Superior temporal gyrus (tissue), 1 donor: ENCODE measurements around the gene NOD1.

ENCODE experiments used
- DNase-seq: peaks from one replicate; pipeline ENCODE4 v3.0.0-alpha.2; 2016; ENCODE audit errors: extremely low spot score

NOD1 gene

DNA sequence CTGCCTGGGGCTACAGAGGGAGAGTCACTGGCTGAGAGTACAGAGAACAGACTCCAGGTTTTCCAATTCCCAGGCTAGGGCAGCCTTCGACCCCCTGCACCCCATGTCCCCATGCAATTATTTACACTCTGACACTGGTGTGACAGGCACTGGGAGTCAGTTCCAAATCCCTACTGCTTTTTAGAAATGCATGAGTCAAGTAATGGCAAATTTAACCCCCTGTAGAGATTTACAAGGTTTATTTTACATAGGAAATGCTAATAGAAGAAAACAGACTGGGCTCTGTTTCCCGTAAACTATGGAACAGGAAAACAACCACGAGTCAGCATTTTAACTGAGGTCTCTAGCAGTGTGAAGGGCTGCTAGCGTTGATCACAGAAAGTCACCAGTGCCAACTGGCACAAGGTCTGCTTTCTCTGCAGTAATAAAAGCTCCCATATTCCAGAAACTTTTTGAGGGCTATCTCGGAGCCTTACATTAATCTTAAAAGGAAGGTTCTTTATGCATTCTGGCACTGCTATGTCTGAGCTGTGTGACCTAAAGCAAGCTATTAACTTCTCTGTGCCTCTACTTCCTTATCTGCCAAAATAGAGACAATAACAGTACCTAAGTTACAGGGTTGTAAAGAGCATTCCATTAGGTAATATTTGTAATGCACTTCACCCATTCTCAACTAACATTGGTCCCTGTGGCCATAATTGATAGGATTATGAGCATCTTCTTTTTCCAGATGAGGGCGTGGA, 28.2 kb downstream of the NOD1 start:
- no peak for DNase-seq

DNA sequence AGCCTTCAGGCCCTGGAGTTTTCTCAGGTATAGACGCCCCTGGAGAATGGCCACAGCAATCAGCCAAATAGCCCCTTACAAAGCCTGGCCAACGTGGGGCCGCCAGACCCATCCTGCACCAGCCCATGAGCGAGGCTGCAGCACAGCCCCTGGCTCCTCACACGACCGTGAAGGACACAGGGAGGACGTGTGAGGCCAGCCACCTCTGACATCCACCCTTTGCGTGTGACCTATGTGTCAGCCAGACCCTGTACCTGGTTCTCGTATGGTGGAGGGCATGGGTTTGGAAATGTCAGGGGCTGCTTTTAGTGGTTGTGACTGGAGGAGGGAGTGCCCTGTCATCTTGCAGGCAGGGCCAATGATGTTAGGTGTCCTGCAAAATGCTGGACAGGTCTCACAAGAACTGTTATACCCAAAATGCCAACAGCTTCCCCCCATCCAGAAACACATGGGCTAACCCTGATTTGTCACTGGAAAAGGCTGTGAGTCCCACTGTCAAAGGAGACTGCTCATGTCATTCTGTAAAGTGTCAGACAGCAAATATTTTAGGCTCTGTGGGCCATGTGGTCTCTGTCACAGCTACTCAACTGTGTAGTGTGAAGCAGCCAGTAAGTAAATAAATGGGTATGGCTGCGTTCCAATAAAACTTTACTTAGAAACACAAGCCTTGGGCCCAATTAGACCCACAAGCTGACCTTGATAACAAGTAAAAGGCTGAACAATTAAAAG, 30.0 kb downstream of the NOD1 start:
- no peak for DNase-seq

DNA sequence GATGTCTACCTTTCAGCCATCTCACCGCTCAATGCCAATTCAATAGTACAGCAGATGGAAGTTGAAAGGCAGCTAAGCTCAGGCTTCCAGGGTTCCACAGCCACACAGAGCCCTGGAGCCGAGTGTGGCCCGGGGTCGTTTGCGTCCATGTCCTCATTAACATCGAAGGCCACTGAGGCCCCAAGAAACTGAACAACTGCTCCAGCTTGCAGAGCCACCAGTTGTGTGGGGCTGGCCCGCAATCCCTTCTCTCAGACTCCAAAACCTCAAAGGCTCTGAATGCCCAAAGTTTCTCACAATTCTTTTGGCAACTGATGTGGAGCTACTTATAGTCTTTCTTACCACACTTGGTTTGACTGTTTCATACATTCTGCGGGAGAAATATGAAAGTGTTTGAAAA, 31.1 kb downstream of the NOD1 start:
- no peak for DNase-seq

DNA sequence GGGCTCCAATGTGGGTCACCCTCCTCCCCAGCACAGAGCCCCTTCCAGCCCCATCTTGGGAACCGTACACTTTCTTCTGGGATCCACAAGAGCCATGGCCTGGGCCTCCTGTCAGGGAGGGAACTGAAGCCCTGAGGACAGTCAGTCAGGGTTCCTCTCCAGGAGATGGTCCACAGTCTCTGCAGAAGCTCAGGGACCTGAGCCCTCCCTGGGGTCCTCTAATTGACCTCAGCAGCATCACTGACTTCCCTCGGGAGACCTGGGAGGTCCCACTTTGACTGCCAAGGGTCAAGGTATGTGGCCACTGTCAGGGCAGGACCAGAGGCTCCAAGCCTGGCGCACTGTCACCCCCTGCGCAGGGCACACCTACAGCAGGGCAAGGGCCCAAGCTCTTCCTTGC, 32.3 kb downstream of the NOD1 start:
- no peak for DNase-seq

DNA sequence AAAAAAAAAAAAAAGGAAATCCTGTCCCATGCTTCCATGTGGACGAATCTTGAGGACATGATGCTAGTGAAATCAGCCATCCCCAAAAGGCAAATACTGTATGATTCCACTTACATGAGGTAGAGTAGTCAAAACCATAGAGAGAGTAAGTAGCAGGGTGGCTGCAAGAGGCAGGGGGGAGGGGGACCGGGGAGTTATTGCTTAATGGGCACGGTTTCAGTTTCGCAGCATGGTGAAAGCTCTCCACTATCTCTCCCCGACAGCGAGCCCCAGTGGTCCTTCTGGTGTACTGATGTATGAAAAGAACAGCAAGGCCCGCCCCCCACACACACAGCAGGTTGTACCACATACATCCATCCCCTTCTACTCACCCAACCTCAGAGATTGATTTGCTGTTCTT, 32.8 kb downstream of the NOD1 start:
- DNase-seq: no peak

DNA sequence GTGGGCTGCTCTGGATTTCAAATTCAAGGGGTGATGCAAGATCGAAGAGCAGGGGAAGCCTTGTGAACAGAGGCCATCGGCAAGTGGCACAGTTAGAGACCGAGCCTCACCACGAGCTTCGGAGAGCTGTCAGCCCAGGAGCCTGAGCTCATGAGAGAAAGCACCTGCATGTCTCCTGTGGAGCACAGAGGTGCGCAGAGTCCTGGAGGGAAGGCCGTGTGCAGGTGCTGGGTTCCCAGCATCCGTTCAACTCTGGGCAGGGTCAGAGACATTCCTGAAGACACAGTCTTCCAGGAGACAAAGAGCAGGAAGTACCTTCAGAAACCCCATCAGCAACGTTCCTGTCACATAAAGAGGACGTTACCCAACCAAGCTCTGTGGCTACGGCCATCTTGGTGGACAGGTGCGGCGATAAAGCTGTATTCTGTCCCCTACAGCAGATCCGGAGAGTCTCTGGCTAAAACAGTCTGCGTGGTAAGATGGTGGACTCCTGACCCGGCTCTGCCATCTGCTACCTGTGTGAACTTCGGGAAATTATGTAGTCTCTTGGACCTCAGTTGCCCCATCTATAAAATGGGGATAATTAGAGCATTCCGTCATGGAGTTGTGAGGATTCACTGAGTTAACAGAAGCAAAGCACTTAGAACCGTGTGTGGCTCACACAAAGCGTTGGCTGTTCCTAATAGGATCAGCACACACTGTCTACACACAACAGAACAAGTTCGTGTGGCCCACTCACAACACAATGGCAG, 40.6 kb downstream of the NOD1 start:
- DNase-seq: no peak

DNA sequence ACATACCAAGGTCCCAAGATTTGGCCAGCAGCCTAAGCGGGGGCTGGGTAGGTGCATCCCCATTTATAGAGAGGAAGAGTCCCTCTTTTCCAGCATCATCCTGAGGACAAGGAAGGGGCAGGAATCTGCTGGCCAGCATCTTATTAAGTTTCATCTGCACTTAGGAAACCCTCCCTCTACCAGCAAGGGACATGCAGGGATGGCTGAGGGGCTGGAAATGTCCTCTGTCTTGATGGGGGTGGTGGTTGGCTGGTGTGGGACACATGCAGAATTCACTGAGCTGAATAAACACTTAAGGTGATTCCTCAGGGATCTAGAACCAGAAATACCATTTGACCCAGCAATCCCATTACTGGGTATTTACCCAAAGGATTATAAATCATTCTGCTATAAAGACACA, 42.1 kb downstream of the NOD1 start:
- DNase-seq: no peak

DNA sequence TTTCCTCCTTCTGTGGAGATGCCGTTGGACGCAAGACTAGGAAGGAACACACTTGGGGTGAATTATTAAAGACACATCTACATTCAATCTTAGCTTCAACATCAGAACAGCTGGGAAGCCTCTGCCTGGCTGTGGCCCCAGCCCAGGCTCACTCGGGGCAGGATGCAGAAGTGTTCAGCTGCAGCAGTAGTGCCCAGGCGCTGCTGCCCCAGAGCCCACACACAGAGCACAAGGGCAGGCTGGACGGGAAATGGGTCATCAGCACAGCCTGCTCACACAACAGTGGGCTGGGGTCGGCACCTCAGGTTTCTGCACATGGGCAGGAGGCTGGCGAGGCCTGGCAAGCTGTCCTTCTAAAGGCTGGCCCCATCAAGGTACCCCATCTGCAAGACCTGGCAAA, 42.5 kb downstream of the NOD1 start:
- no peak for DNase-seq

DNA sequence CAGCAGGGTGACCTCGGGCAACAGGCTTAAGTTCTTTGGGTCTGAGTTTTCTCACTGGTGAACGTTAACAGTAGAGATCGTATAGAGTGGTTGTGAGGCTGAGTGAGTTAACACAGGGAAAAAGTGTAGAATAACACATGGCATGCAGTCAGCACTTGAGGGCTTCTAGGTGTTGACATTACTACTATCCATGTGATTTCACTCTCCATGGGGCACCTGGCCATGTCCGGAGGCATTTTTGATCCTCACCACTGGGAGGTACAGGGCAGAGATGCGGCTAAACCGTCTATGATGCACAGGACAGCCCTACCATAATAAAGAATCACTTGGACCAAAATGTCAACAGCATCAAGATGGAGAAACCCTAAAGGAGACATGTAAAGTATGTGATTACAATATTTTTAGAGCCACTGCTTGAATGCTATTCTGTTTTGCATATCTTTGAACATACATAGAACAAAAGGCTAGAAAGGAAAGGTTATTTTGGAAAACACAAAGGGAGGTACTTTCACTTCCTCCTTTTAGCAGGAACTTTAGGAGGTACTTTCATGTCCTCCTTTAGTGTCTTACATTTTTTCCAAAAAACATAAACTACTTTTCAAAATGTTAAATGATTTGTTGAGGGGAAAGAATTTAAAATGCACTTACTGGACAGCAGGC, 44.3 kb downstream of the NOD1 start:
- no peak for DNase-seq

DNA sequence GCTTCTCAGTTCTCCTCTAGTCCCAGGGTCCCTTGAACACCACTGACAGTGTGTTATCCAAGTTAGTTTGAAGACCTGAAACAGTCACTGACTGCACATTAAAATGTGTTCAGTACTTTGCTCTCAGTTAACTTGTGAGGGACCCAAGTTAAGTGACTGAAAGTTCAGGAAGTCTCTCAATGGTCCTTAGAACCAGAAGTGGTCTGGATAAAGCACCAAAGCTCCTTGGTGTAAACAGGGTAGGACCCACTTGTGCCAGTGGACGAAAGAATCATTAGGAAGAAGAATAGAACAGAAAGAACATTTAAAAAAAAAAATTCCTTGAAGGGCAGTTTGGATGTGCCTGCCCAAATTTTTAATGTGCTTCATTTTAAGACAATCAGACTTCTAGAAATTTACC, 45.1 kb downstream of the NOD1 start:
- DNase-seq: no peak

DNA sequence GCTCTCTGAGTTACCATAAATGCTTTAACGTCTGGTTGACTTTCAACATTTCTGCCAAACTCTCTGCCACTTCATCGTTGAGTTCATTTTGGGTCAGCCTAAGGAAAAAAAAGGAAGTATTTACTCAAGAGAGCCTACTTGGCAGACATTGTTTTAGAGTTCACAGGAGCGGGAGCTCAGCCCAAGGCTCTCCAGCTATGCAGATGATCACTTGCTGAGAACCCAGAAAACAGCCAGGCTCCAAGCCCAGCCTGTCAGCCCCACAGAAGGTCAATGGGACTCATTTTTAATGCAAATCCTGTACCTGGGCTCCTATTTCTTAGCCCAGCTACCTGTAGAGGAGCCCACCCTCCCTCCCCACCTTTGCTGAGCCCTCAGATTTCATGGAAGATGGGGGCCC, 45.5 kb downstream of the NOD1 start:
- DNase-seq: peak; percentile 42

DNA sequence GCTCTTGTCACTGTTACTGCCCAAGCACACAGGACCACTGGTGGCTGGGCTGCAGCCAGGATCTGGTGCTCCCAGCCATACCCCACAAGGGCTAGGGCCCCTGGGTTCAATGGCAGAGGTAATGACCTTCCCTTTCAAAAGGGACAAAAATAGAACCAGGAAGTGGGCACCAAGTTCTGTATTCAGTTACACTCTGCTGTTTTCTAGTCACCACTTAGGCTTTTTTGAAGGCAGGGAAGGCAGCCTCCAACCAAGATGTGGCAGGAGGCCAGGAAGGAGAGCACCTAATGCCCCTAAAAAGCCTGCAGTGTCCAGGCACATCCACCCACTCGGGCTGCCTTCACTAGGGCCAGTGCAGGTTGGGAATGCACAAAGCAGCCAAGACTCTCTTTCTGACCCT, 47.8 kb downstream of the NOD1 start:
- DNase-seq: no peak

DNA sequence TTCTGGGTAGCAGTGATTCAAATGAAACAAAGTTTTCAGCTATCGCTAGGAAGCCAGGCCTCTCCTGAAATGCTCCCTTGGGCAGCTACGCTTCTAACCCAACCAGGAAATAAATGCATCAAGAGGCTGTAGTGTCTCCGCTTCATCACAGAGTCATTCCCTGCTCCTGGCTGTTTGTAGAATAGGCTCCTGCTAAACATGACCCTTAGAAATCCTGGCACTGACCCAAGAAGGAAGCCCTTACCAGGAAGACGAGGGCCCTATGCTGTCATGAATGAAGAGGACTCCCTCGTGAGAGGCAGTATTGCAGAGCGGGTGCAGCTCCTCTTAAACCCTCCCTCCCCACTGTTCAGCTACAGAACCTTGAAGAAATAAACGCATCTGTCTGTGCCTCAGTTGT, 48.3 kb downstream of the NOD1 start:
- no peak for DNase-seq

DNA sequence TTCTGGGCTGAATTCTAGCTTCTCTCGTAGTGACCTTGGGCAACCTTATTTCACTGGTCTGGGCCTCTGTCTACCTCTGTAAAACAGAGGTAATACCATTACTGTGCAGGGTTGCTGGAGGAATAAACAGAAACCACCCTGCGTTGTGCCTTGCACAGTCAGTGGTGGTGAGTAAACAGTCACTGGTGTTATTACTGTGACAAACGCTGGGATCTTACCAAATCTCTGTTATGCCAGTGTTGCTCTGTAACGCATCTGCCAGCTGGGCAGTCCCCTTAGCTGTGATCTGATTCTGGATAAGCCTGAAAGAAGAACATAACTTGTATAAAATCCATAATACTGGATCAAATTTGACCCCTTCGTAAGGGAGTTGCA, 49.4 kb downstream of the NOD1 start:
- no peak for DNase-seq

DNA sequence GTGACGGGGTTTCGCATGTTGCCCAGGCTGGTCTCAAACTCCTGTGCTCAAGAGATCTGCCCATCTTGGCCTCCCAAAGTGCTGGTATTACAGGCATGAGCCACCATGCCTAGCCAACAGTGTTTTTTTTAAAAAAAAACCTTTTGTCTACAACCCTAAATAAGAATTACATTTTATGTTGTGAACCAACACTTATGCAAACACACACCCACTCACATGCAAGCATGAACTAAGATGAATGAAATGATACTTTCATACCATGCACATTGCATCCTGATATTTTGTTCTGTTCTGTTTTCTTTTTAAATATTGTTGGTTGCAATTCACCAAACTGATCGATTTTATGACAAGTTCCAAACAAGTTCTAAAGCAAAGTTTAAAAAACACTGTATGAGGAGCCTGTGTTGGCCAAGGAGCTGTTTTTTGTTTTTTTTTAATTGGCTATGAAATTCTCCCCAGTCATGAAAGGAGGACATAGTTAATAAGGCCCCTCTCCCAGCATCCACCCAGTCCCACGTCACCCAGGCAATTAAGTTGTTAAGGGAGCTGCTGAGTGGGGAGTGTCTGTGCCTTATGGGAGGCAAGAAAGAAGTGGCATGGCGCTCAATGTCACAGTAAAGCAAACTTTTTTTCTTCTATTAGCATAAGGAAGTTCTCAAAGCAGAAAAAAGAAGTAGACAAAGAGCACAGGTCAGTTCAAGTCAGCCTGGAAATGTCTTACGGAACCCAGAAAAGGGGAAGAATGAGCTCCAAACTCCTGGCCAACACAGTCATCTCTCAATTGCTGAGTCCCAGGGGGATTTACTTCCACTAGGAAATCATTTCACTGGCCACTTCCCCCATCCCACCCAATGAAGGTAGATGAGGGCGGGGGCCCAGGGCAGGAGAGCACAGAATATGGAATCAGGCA, 50.1 kb downstream of the NOD1 start:
- DNase-seq: no peak

DNA sequence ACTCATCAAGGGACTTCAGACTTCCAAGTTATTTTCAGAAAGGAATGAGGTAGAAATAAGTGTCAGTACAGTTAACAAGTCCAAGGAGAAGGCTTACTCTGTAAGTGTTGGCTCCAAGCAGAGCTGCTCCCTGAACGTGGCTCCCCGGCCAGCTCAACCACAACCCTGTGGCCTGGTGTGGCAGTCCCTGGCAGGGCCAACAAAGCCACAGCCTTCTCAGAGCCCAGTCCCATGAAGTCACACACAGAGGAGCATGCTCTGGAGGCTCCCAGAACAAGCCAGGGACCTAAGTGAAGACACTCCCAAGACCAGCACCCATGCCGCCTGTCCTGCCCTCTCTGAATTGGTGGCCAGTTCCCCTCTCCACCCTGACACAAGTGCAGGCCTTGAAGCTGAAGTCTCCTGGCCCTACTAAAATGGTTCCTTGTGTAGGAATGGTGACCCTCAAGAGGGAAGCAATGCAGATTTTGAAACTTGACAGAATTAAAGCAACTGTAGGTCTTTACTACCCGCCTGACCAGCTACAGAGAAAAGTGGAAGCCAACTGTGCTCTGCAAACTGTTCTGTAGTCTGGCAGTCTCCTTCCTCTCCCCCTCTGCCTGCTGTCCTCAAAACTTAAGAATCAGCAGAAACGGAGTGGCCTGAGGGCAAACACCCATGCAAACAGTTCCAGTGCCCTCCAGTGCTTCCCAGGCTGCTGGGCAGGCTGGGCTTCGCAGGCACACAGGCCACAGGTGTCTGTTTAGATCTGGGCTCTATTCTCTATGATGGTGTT, 51.1 kb downstream of the NOD1 start:
- DNase-seq: no peak

DNA sequence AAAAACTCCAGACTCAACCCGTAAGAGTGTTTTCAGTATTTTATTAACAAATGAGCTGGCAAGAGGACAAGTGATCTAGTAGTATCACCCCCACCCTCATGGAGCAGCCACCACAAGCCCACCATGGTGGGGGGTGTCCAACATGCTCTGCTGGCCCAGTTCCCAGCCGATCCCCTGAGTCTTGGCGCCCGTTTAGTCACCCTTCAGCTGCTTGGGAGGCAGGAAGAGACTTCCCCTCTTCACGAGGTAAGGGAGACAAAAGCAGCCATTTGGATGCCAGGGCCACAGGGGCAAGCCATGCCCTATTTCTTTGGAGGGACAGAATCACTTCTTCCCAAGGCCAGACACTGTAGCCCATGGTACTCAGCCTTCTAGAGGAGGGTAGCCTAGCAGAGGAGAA, 54.1 kb downstream of the NOD1 start:
- DNase-seq: no peak

DNA sequence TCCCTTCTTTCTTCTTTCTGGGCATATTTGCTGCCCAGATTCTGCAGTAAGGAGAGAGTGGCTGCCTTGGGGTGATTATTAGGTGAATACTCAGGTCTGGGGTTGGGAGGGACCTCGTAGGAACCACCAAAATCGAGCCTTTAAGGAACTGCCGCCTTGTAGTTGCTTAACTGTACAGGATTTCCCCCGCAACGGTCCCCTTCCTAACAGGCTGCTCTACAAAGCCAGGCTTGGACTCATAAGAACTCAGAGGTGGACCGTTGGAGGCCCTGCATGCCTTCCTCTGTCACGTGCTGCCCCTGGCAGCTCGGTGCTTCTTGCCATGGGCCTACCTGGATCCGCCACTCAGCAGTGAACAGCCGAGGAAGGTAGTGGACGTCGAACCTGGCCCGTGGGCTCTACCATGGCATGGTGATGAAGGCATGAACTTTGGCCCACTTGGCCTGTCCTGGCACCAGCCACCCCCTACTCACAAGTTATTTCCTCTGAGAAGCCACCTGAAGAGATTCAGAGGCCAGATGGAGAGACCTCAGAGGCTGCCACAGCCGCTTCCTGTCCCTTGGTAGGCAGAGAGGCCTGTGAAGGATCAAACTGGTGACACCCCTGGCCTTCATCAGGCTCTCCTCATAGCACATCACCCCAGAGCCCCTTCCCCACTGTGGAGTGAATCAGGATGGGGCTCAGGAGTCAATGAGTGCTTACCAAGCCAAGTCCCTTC, 54.6 kb downstream of the NOD1 start:
- no peak for DNase-seq

DNA sequence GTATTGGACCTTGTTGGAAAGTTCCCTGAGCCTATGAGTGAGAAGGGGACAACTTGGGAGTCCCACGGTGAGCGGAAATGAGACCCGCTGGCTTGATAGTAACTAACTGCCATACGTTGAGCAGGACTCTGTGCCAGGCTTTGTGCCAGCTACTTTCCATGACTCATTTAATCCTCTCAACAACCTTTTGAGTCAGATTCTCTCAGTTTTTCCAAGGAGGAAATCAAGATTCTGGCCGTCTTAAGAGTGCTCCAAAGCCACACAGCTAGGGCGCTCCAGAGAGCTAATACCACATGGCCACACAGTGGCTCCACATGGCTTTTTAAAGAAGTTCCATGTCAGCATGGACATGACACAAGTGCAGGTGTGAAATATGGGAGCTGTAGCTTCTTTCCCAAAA, 55.7 kb downstream of the NOD1 start:
- no peak for DNase-seq

DNA sequence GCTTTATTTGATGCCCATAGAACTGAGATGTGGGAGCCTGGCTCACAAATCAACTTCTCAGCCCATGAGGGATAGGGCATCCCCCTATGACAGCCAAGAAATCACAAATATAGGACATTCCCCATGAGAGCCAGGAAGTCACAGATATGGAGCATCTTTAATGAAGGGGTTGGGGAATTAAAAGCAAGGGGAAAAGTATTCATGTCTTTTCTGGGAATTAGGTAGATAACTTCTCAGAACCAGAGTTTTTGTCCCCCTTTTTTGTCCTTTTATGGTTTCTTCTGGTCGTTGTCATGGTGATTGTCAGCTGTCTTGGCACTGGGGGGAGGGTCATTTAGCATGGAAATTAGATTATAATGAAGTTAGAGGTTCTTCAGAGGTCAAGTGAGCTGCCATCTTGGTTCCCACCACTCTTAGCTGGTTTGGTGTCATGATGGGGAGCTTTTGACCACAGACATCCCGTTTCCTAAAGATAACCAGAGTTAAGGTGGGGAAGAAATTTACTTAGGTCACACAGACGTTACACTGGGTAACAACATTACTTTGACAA, 56.9 kb downstream of the NOD1 start:
- no peak for DNase-seq
